Measurements from ENCODE around the gene KCNJ12.
"Not testable (repeated sequence)": the region's sequence is repeated elsewhere in the genome, so short reads cannot be mapped to it uniquely, and the experiment has no call there.

DNA sequence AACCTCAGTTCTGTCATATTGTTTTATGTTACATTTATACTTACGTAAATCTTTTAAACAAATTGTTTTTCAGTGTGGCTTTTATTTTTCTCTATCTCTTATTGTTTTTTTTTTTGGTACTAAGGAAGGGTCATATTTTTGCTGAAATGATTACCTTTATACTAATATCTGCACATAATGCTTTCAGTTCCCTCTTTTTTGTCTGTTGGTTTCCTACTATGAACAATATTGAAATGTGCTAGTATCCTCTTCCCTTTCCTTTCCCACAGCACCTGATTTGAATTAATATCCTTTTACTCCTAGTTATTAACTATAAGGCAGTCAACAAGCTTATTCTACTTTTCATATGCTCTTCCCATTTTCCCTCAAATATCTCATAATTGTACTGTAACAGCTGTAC lies 48.2 kb upstream of the KCNJ12 start:
- TF ChIP-seq CTCF, POLR2A, POLR2AphosphoS5, EP300 (IDR thresholded peaks at IDR 0.05): not testable (repeated sequence)

Measured in suprapubic skin (tissue), 4 donors.